Panc1 (cell line): ENCODE data around the gene RILPL2. TPM values are rescaled to one million over a fixed set of nuclear protein-coding genes. Genes with fewer than 3 reads are reported as not detected.
A peak's percentile ranks its signal among the peaks of the same experiment; 100 is the strongest.

Experiments
- ATAC-seq: fragments of 200-7000 bp; cut with Tn5 transposase; 2 replicates; pipeline ENCODE4 v1.9.1; 2020; ENCODE audit warnings: mild to moderate bottlenecking, moderate library complexity
- BruUV-seq: library from RNA; stranded (reverse); fragments of 400-500 nt; replicated peaks from 2 replicates; lab custom pipeline; 2021; lab: Mats Ljungman, UMichigan
- CTCF ChIA-PET: fragments of 300-600 bp; sonication (Branson Sonifier 250); formaldehyde crosslinking; loops from one replicate; lab custom pipeline; 2022; ENCODE audit warnings: antibody characterized with exemption; lab: Charles Lee
- POLR2A ChIA-PET: fragments of 300-600 bp; sonication (Branson Sonifier 250); formaldehyde crosslinking; loops from one replicate; lab custom pipeline; 2022; ENCODE audit warnings: antibody characterized with exemption; lab: Charles Lee
- DNase-seq: peaks from one replicate; pipeline ENCODE4 v3.0.0-alpha.2; 2010; ENCODE audit warnings: low read depth, low spot score
- H3K27ac ChIP-seq: 2 replicates; pipeline ENCODE4 v1.5.1; 2011; ENCODE audit warnings: mild to moderate bottlenecking, low read length, inconsistent platforms
- H3K27me3 ChIP-seq: fragments of 200-500 bp; sonication (Bioruptor generic); 2 replicates; pipeline ENCODE4 v1.6.0; 2014; ENCODE audit warnings: low read length, inconsistent platforms; ENCODE audit not compliant: control insufficient read depth, insufficient read depth
- H3K36me3 ChIP-seq: fragments of 200-500 bp; sonication (Bioruptor generic); 2 replicates; pipeline ENCODE4 v1.5.1; 2014; ENCODE audit warnings: inconsistent platforms, mild to moderate bottlenecking, low read length, moderate library complexity; ENCODE audit not compliant: control insufficient read depth, insufficient read depth
- H3K4me1 ChIP-seq: 2 replicates; pipeline ENCODE4 v1.5.1; 2011; ENCODE audit warnings: inconsistent platforms, mild to moderate bottlenecking, low read length, moderate library complexity; ENCODE audit not compliant: control insufficient read depth, insufficient read depth
- H3K4me3 ChIP-seq, 2 experiments: 2 replicates each; pipeline ENCODE4 v1.5.1; 2011 to 2012; ENCODE audit warnings: low read depth in 2 of 2, low read length in 2 of 2, mild to moderate bottlenecking in 2 of 2, inconsistent platforms in 1 of 2, moderate library complexity in 1 of 2
- H3K9me3 ChIP-seq: fragments of 200-500 bp; sonication (Bioruptor generic); 2 replicates; pipeline ENCODE4 v1.5.1; 2014; ENCODE audit warnings: low read depth, mild to moderate bottlenecking, inconsistent platforms, low read length, moderate library complexity; ENCODE audit not compliant: control insufficient read depth, insufficient read depth
- POLR2AphosphoS5 ChIP-seq: IDR thresholded peaks from 2 replicates; pipeline ENCODE4 v1.6.1; 2012; ENCODE audit warnings: mild to moderate bottlenecking, low read depth, low read length, moderate library complexity
- SIN3A ChIP-seq: IDR thresholded peaks from 2 replicates; pipeline ENCODE4 v1.6.1; 2012; ENCODE audit warnings: low read depth, mild to moderate bottlenecking, low read length, moderate library complexity, borderline replicate concordance; ENCODE audit not compliant: insufficient read depth
- TCF7L2 ChIP-seq: IDR thresholded peaks from 2 replicates; pipeline ENCODE4 v1.6.1; 2011; ENCODE audit warnings: mild to moderate bottlenecking, low read depth, low read length, inconsistent platforms
- in situ Hi-C: cut with HindIII; loops from 2 replicates; pipeline ENCODE4 v1.10.0; 2016; ENCODE audit warnings: low sequenced_read_pairs, low pct_unique_long_range_greater_than_20kb
- intact Hi-C: fragments of 100-400 bp; cut with micrococcal nuclease; formaldehyde crosslinking; loops from one replicate; pipeline ENCODE4 v1.10.0; 2022; ENCODE audit not compliant: unreplicated experiment
- total RNA-seq: library from RNA; stranded (reverse); gene quantifications from one replicate; pipeline ENCODE4 v1.2.1, GENCODE V29; 2021; ENCODE audit not compliant: unreplicated experiment
- TF ChIP-seq, protein P1 (sequence below), 2 experiments: IDR thresholded peaks; 2 replicates each; pipeline ENCODE4 v1.6.1; 2011 to 2012; ENCODE audit warnings: low read depth in 2 of 2, control low read depth in 1 of 2, low read length in 1 of 2, mild to moderate bottlenecking in 1 of 2, moderate library complexity in 1 of 2; ENCODE audit not compliant: insufficient read depth in 1 of 2
- TF ChIP-seq, protein P2 (sequence below): fragments of 450-650 bp; IDR thresholded peaks from 2 replicates; pipeline ENCODE4 v1.5.1; 2017; ENCODE audit warnings: mild to moderate bottlenecking

The RILPL2 gene
- total RNA-seq, 1 experiment from 2014 or later: 5.4 TPM

DNA sequence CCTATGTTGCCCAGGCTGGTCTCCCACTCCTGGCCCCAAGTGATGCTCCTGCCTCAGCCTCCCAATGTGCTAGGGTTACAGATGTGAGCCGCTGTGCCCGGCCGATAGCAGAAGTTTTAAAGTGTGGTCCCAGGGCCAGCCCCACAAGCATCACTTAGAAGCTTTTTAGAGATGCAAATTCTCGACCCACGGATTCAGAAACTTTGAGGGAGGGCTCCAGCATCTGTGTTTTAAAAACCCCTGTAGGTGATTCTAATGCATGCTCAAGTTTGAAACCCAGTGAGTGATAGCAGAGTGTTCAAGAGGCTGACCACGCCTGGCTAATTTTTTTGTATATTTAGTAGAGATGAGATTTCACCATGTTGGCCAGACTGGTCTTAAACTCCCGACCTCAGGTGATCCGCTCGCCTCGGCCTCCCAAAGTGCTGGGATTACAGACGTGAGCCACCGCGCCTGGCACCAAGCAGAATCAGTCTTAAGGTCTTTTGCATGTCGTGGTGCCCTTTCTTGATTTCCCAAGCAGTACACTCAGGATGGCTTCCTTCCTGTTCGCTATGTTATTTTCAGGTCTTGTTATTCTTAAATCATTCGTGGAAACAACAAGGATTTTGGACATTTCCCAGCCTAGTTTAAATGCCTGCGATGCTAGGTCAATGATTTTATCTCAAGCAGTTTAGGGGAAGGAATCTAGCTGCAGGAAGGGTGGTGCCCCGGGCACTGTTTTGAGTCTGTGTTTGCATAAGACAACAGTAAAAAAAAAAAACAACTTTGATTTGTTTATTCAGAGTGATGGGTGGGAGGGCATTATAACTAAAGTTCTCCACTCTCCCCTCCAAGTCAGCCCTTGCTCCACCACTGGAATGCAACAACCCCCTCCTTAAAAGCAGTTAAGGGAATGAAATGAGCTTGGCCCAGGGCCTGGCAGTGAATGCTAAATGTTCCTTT is 9.2 kb upstream of the RILPL2 start:
- POLR2A ChIA-PET: interaction anchor here (0.7 kb wide), 1 partner anchor 45 kb away, joined by 5 read pairs; no protein-coding TSS in a partner anchor
- H3K27ac ChIP-seq: peak overlapping the region; percentile 64
- H3K9me3 ChIP-seq: no peaks in the 10 kb centered on the region
- H3K36me3 ChIP-seq: no peaks in the 10 kb centered on the region
- H3K4me3 ChIP-seq: peak overlapping the region in 1 of 2 experiments; percentile 27; a peak in 2 of 4 replicates
- CTCF ChIA-PET: interaction anchor here (0.6 kb wide), 2 partner anchors 13 to 1222 kb away, joined by 3 read pairs; no protein-coding TSS in a partner anchor
- intact Hi-C loops (no loop called here), in situ Hi-C loops (no loop called here)
- H3K4me1 ChIP-seq: peaks cover 17% of the 10 kb centered on the region
- H3K27me3 ChIP-seq: no peaks in the 10 kb centered on the region
- no TSS peak for BruUV-seq
- no peak for DNase-seq
- no peak for TF ChIP-seq SIN3A
- peak; percentile 82 for TF ChIP-seq TCF7L2
- no peak; the same call in 1 of the 2 replicates for TF ChIP-seq POLR2AphosphoS5
- TF ChIP-seq, protein P1, sequence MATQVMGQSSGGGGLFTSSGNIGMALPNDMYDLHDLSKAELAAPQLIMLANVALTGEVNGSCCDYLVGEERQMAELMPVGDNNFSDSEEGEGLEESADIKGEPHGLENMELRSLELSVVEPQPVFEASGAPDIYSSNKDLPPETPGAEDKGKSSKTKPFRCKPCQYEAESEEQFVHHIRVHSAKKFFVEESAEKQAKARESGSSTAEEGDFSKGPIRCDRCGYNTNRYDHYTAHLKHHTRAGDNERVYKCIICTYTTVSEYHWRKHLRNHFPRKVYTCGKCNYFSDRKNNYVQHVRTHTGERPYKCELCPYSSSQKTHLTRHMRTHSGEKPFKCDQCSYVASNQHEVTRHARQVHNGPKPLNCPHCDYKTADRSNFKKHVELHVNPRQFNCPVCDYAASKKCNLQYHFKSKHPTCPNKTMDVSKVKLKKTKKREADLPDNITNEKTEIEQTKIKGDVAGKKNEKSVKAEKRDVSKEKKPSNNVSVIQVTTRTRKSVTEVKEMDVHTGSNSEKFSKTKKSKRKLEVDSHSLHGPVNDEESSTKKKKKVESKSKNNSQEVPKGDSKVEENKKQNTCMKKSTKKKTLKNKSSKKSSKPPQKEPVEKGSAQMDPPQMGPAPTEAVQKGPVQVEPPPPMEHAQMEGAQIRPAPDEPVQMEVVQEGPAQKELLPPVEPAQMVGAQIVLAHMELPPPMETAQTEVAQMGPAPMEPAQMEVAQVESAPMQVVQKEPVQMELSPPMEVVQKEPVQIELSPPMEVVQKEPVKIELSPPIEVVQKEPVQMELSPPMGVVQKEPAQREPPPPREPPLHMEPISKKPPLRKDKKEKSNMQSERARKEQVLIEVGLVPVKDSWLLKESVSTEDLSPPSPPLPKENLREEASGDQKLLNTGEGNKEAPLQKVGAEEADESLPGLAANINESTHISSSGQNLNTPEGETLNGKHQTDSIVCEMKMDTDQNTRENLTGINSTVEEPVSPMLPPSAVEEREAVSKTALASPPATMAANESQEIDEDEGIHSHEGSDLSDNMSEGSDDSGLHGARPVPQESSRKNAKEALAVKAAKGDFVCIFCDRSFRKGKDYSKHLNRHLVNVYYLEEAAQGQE (IDR thresholded peaks at IDR 0.05; ENCODE audit: insufficient read depth in 1 of 2, low read depth in 2 of 2, low read length in 1 of 2): no peak
- ATAC-seq: peak; percentile 75

DNA sequence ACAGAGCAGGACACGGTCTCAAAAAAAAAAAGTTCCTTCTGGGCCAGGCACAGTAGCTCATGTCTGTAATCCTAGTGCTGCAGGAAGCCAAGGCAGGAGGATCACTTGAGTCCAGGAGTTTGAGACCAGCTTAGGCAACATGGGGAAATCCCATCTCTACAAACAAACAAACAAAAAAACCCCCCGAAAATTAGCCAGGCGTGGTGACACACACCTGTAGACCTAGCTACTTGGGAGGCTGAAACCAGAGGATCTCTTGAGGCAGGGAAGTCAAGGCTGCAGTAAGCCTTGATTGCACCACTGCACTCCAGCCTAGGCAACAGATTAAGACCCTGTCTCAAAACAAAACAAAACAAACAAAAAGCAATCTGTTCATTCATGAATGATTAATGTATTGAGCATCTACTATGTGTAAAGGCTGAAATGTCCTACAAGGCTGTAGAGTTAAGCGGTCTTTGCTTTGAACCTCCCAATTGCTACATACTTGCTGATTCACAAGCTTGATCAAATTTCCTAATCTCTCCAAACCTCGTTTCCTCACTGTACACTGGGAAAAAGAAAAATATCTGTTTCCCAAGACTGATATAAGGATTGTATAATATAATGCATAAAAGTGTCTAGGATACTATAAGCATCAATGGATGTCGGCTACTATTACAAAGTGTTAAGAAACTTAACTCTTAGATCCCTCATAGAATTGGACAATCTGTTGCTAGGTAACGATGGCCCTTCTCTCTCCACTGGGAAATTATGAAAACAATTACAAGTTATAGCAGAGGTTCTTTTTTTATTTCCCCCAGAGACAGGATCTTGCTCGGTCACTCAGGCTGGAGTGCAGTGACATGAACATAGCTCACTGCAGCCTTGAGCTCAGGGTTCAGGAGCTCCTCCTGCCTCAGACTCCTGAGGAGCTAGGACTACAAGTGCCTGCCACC is 7.9 kb upstream of the RILPL2 start:
- no peaks in the 10 kb centered on the region for H3K9me3 ChIP-seq
- H3K27me3 ChIP-seq: no peaks in the 10 kb centered on the region
- ChIA-PET POLR2A (no interaction called here), CTCF (interaction anchor here (0.6 kb wide), 1 partner anchor 1223 kb away, joined by 3 read pairs; no protein-coding TSS in a partner anchor)
- no peak for TF ChIP-seq POLR2AphosphoS5
- TF ChIP-seq SIN3A: no peak
- TF ChIP-seq TCF7L2: no peak
- TF ChIP-seq, protein P2, sequence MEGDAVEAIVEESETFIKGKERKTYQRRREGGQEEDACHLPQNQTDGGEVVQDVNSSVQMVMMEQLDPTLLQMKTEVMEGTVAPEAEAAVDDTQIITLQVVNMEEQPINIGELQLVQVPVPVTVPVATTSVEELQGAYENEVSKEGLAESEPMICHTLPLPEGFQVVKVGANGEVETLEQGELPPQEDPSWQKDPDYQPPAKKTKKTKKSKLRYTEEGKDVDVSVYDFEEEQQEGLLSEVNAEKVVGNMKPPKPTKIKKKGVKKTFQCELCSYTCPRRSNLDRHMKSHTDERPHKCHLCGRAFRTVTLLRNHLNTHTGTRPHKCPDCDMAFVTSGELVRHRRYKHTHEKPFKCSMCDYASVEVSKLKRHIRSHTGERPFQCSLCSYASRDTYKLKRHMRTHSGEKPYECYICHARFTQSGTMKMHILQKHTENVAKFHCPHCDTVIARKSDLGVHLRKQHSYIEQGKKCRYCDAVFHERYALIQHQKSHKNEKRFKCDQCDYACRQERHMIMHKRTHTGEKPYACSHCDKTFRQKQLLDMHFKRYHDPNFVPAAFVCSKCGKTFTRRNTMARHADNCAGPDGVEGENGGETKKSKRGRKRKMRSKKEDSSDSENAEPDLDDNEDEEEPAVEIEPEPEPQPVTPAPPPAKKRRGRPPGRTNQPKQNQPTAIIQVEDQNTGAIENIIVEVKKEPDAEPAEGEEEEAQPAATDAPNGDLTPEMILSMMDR: no peak
- H3K27ac ChIP-seq: no peak overlapping the region
- DNase-seq (no peak), ATAC-seq (no peak)
- intact Hi-C loops (no loop called here), in situ Hi-C loops (no loop called here)
- no peak overlapping the region for H3K4me3 ChIP-seq
- no TSS peak for BruUV-seq
- H3K4me1 ChIP-seq: peaks cover 17% of the 10 kb centered on the region
- H3K36me3 ChIP-seq: no peaks in the 10 kb centered on the region
